ENCODE data around the gene RAD51C. TPM values are rescaled to one million over a fixed set of nuclear protein-coding genes. Genes with fewer than 3 reads are reported as not detected.

The RAD51C gene
- total and polyA plus RNA-seq, 9 of the 15 experiments (the other 6 are each of a cell fraction or from before 2014, with no cell fraction given): 93.9 to 341 (median 135) TPM

DNA sequence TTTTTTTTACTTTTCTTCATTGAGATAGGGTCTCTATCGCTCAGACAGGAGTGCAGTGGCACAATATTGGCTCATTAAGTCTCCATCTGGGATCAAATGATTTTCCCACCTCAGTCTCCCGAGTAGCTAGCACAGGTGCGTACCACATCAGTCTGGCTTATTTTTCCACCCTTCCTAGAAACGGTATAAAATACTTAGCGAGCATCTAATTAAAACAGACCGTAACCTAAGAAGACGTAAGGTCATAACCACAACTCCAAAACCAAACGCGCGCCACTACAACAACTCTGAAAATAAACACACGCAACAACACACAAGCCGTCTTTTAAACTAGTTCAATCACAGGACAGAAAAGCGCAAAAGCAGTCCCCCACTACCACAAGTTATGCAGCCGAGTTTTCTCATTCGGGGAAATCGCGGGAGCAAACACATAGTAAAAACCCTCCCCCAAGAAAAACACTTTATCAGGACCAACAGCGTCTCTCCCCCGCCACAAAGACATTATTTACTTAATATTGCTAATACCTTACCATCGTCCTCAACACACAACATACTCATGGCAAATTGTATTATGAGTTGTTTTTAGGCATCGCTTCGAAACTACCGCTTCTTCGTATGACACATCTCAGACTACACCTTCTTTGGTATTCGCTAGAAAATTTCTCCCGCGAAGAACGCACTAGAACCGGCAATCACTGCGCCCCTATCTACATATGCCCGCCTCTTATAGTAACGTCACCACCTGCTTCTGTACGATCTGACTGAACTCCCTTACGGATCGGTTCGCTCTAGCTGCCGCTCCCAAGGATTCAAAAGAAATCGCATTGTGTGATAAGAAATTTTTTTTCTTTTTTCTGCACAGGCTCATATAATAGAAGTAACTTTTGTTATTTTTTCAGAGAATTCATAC lies 33.3 kb upstream of the RAD51C start (continued):
- TF ChIP-seq, protein P1, sequence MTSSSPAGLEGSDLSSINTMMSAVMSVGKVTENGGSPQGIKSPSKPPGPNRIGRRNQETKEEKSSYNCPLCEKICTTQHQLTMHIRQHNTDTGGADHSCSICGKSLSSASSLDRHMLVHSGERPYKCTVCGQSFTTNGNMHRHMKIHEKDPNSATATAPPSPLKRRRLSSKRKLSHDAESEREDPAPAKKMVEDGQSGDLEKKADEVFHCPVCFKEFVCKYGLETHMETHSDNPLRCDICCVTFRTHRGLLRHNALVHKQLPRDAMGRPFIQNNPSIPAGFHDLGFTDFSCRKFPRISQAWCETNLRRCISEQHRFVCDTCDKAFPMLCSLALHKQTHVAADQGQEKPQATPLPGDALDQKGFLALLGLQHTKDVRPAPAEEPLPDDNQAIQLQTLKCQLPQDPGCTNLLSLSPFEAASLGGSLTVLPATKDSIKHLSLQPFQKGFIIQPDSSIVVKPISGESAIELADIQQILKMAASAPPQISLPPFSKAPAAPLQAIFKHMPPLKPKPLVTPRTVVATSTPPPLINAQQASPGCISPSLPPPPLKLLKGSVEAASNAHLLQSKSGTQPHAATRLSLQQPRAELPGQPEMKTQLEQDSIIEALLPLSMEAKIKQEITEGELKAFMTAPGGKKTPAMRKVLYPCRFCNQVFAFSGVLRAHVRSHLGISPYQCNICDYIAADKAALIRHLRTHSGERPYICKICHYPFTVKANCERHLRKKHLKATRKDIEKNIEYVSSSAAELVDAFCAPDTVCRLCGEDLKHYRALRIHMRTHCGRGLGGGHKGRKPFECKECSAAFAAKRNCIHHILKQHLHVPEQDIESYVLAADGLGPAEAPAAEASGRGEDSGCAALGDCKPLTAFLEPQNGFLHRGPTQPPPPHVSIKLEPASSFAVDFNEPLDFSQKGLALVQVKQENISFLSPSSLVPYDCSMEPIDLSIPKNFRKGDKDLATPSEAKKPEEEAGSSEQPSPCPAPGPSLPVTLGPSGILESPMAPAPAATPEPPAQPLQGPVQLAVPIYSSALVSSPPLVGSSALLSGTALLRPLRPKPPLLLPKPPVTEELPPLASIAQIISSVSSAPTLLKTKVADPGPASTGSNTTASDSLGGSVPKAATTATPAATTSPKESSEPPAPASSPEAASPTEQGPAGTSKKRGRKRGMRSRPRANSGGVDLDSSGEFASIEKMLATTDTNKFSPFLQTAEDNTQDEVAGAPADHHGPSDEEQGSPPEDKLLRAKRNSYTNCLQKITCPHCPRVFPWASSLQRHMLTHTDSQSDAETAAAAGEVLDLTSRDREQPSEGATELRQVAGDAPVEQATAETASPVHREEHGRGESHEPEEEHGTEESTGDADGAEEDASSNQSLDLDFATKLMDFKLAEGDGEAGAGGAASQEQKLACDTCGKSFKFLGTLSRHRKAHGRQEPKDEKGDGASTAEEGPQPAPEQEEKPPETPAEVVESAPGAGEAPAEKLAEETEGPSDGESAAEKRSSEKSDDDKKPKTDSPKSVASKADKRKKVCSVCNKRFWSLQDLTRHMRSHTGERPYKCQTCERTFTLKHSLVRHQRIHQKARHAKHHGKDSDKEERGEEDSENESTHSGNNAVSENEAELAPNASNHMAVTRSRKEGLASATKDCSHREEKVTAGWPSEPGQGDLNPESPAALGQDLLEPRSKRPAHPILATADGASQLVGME (CRISPR knock-in tag; IDR thresholded peaks at IDR 0.05): peak; percentile 81
- TF ChIP-seq ZNF133 (CRISPR knock-in tag; IDR thresholded peaks at IDR 0.05) (0 out of 2 replicates have a peak, but pooled peaks have one; percentile 71), ZC3H8 (IDR thresholded peaks at IDR 0.05) (peak; percentile 98), CBX2 (IDR thresholded peaks at IDR 0.05; ENCODE audit: insufficient read depth, low read length, poor library complexity, severe bottlenecking) (no peak), NR1H2 (CRISPR knock-in tag; IDR thresholded peaks at IDR 0.05) (0 out of 2 replicates have a peak, but pooled peaks have one; percentile 48), HMGN3 (IDR thresholded peaks at IDR 0.05; ENCODE audit: borderline replicate concordance, extremely low read depth, insufficient read length, low read depth, low read length) (no peak)
- TF ChIP-seq, protein P2, sequence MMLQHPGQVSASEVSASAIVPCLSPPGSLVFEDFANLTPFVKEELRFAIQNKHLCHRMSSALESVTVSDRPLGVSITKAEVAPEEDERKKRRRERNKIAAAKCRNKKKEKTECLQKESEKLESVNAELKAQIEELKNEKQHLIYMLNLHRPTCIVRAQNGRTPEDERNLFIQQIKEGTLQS (IDR thresholded peaks at IDR 0.05): no peak; the same call in 1 of the 2 replicates
- TF ChIP-seq, protein P2 (CRISPR knock-in tag; conservative IDR thresholded peaks at IDR 0.05): peak; percentile 97
- TF ChIP-seq, protein P3, sequence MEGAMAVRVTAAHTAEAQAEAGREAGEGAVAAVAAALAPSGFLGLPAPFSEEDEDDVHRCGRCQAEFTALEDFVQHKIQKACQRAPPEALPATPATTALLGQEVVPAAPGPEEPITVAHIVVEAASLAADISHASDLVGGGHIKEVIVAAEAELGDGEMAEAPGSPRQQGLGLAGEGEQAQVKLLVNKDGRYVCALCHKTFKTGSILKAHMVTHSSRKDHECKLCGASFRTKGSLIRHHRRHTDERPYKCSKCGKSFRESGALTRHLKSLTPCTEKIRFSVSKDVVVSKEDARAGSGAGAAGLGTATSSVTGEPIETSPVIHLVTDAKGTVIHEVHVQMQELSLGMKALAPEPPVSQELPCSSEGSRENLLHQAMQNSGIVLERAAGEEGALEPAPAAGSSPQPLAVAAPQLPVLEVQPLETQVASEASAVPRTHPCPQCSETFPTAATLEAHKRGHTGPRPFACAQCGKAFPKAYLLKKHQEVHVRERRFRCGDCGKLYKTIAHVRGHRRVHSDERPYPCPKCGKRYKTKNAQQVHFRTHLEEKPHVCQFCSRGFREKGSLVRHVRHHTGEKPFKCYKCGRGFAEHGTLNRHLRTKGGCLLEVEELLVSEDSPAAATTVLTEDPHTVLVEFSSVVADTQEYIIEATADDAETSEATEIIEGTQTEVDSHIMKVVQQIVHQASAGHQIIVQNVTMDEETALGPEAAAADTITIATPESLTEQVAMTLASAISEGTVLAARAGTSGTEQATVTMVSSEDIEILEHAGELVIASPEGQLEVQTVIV (CRISPR knock-in tag; IDR thresholded peaks at IDR 0.05; ENCODE audit: borderline replicate concordance): peak; percentile 91
- TF ChIP-seq, protein P4, sequence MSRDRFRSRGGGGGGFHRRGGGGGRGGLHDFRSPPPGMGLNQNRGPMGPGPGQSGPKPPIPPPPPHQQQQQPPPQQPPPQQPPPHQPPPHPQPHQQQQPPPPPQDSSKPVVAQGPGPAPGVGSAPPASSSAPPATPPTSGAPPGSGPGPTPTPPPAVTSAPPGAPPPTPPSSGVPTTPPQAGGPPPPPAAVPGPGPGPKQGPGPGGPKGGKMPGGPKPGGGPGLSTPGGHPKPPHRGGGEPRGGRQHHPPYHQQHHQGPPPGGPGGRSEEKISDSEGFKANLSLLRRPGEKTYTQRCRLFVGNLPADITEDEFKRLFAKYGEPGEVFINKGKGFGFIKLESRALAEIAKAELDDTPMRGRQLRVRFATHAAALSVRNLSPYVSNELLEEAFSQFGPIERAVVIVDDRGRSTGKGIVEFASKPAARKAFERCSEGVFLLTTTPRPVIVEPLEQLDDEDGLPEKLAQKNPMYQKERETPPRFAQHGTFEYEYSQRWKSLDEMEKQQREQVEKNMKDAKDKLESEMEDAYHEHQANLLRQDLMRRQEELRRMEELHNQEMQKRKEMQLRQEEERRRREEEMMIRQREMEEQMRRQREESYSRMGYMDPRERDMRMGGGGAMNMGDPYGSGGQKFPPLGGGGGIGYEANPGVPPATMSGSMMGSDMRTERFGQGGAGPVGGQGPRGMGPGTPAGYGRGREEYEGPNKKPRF (IDR thresholded peaks at IDR 0.05; ENCODE audit: low read depth, low read length): peak; percentile 94
- TF ChIP-seq, protein P5, sequence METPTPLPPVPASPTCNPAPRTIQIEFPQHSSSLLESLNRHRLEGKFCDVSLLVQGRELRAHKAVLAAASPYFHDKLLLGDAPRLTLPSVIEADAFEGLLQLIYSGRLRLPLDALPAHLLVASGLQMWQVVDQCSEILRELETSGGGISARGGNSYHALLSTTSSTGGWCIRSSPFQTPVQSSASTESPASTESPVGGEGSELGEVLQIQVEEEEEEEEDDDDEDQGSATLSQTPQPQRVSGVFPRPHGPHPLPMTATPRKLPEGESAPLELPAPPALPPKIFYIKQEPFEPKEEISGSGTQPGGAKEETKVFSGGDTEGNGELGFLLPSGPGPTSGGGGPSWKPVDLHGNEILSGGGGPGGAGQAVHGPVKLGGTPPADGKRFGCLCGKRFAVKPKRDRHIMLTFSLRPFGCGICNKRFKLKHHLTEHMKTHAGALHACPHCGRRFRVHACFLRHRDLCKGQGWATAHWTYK (CRISPR knock-in tag; IDR thresholded peaks at IDR 0.05): peak; percentile 99

All from K562 (cell line).